ENCODE measurements around the gene HMGCS1. TPM values are rescaled to one million over a fixed set of nuclear protein-coding genes. Genes with fewer than 3 reads are reported as not detected.

HMGCS1 gene
- 10 to 100 TPM; 13.3 to 33.1 (median 22.1) TPM for total RNA-seq
- 10 to 100 TPM; 11.4 to 17.6 TPM for polyA plus RNA-seq

DNA sequence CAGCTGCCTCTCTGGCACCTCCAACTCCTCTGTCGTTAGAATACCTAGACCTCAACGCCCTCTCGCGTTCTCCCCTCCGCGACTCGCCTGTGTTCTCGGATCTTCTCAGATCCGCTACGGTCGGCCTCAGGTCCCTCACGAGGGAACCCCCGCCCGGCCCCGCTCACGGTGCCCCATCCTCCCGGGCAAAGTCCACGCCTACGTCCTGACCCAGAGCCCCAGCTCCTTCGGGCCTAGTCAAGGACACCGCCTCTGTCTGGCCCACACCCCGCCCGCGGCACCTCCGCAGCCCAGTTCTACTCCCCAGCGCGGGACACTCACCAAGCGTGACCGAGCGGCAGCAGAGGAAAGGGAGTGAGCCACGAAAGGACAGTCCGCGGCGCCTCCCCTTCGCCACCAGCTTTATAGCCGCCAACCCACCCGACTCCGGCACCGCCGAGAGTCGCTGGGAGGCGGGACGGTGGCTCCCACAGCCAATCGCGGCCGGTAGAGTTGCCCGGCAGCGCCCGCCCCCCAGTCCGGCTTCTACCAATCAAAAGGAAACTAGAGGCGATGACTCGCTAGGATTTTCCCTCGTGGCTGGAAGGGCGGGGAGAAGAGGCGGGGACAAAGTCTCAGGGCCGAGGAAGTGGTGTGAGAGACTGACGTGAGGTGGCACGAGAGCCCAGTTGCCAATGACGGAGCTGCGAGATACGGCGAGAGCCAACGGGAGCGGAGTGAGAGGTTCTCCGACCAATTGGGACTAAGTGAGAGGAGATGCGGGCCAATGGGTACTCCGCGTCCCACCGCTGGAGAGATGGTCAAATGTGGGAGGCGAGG is at the start of gene HMGCS1:
Gene HMGCS1, minus strand, starts transcription at position 378 of the 819 bp plus-strand sequence. CDS start 14,447 bp downstream, outside the sequence.
- intact Hi-C loops (cut with DNase I) = no loop called here
- TF ChIP-seq, protein P1, sequence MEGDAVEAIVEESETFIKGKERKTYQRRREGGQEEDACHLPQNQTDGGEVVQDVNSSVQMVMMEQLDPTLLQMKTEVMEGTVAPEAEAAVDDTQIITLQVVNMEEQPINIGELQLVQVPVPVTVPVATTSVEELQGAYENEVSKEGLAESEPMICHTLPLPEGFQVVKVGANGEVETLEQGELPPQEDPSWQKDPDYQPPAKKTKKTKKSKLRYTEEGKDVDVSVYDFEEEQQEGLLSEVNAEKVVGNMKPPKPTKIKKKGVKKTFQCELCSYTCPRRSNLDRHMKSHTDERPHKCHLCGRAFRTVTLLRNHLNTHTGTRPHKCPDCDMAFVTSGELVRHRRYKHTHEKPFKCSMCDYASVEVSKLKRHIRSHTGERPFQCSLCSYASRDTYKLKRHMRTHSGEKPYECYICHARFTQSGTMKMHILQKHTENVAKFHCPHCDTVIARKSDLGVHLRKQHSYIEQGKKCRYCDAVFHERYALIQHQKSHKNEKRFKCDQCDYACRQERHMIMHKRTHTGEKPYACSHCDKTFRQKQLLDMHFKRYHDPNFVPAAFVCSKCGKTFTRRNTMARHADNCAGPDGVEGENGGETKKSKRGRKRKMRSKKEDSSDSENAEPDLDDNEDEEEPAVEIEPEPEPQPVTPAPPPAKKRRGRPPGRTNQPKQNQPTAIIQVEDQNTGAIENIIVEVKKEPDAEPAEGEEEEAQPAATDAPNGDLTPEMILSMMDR (IDR thresholded peaks at IDR 0.05) = no peak
- Histone ChIP-seq H3K36me3 (no peaks in the 10 kb centered on the region), H3K27me3 (no peaks in the 10 kb centered on the region), H3K4me1 (peaks cover 16 to 30% (median 16%) of the 10 kb centered on the region in 3 donors), H3K27ac (peak within 1 kb of the TSS; percentile 81 to 92 (median 88)), H3K9me3 (no peaks in the 10 kb centered on the region), H3K4me3 (peak within 1 kb of the TSS; percentile 55 to 82 (median 70))
- 0 to 1% methylated on average over 70 of the region's 70 CpGs for WGBS, 2 donors
- DNase-seq (peak; percentile 92 to 99 (median 98)), FAIRE-seq (peak; percentile 96), ATAC-seq (peak; percentile 94 to 98 (median 96))

DNA sequence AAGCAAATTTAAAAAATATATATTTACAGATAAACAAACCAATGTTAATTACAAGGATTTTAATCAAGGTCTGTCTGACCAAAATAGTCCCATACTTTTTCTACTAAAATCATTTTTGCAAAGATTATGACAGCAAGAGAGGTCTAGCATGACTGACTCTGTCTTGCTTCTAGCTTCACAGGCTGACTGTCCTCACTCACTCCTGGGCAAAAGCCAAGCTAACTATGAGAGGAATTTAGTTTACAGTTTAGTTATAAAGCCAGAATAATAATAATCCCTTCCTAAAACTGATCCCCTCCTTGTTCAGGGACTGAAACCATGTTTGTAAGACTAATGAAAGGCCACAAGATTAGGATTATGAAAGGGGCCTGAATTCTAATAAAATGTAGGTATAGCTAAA is 45.5 kb upstream of the HMGCS1 start:
- FAIRE-seq (no peak), DNase-seq (no peak), ATAC-seq (no peak)
- Histone ChIP-seq H3K4me1 (no peaks in the 10 kb centered on the region), H3K9me3 (no peaks in the 10 kb centered on the region), H3K4me3 (no peak overlapping the region), H3K36me3 (no peaks in the 10 kb centered on the region), H3K27ac (no peak overlapping the region), H3K27me3 (no peaks in the 10 kb centered on the region)
- intact Hi-C loops (cut with DNase I) = no loop called here
- TF ChIP-seq, protein P1 (IDR thresholded peaks at IDR 0.05) = no peak

DNA sequence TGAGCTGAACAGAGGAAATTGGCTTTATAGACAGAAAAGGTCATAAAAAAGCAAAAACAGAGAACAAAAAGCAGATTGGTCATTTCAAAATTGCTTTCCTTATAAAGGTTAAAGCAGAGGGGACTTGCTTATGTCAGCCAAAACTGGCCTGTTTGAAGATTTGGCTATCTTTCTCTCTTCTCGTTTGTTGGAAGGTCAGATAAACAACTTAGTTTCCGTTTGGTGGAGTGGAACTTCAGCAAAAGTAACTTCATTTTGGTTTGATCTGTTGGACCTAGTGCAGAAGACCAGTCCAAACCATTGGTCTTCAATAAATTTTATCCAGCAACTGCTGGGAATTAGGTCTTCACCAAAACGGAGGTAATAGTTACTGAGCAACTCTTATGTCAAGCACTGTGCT is 45.1 kb upstream of the HMGCS1 start:
- no peaks in the 10 kb centered on the region for H3K4me1 ChIP-seq
- WGBS, 2 donors = 20 to 28% methylated on average over 3 of the region's 3 CpGs
- TF ChIP-seq, protein P1 (IDR thresholded peaks at IDR 0.05) = no peak
- no peak overlapping the region for H3K4me3 ChIP-seq
- H3K27ac ChIP-seq = no peak overlapping the region
- intact Hi-C loops (cut with DNase I) = no loop called here
- H3K36me3 ChIP-seq = no peaks in the 10 kb centered on the region
- no peak for ATAC-seq
- no peak for FAIRE-seq
- no peaks in the 10 kb centered on the region for H3K9me3 ChIP-seq
- H3K27me3 ChIP-seq = no peaks in the 10 kb centered on the region
- DNase-seq = no peak

DNA sequence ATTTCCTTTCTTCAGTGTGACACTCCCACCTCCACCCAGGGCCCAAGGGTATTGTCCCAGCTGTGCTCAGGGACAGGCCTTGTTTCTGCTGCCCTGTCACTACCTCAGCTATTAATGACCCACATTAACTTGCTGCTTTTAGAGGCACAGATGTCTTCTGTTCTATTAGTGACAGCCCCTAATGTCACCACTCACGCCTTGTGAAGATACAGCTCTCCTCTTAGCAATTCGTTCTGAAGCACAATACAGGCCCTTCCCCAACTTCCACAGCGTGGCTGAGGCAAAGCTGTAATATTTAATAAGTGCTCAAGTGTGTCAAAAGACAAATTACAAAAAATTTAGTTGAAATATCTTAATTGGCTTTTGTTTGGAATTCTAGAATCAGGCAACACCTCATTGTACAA is 44.7 kb upstream of the HMGCS1 start:
- no peaks in the 10 kb centered on the region for H3K27me3 ChIP-seq
- DNase-seq (no peak), ATAC-seq (no peak), FAIRE-seq (no peak)
- H3K36me3 ChIP-seq = no peaks in the 10 kb centered on the region
- H3K9me3 ChIP-seq = no peaks in the 10 kb centered on the region
- H3K4me1 ChIP-seq = no peaks in the 10 kb centered on the region
- WGBS, 2 donors = 50 to 53% methylated on average over 3 of the region's 3 CpGs
- H3K4me3 ChIP-seq = no peak overlapping the region
- no peak overlapping the region for H3K27ac ChIP-seq
- TF ChIP-seq, protein P1 (IDR thresholded peaks at IDR 0.05) = no peak
- intact Hi-C loops (cut with DNase I) = no loop called here

DNA sequence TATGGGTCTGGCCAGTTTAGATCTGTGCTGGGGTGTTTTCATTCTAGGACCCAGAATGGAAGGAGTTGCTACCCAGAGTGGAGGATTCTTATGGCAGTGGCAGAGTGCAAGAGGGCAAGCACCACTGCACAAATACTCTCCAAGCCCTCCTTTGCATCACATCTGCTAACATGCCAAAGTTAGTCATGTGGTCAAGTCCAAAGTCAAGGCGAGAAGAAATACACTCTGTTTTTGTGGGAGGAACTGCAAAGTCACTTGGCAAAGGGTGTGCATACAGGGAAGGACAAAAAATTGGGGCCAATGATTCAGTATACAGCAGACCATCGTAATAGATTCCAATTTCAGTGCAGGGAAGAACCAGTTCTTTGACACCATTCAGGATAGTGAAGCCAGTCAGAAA is 43.9 kb upstream of the HMGCS1 start:
- Histone ChIP-seq H3K36me3 (no peaks in the 10 kb centered on the region), H3K27me3 (no peaks in the 10 kb centered on the region), H3K4me1 (no peaks in the 10 kb centered on the region), H3K4me3 (no peak overlapping the region), H3K27ac (no peak overlapping the region), H3K9me3 (no peaks in the 10 kb centered on the region)
- TF ChIP-seq, protein P1 (IDR thresholded peaks at IDR 0.05) = no peak
- no peak for ATAC-seq
- intact Hi-C loops (cut with DNase I) = no loop called here
- no peak for DNase-seq
- FAIRE-seq = no peak
- 64 to 68% methylated on average over 2 of the region's 2 CpGs for WGBS, 2 donors
